ENCODE data around the gene LLGL1. TPM values are rescaled to one million over a fixed set of nuclear protein-coding genes. Genes with fewer than 3 reads are reported as not detected.
"Not testable (repeated sequence)": the region's sequence is repeated elsewhere in the genome, so short reads cannot be mapped to it uniquely, and the experiment has no call there.

LLGL1 gene
- total RNA-seq, 2 donors from 2014 or later, result 7.5 to 8.6 TPM

GRCh38 chr17:18190628-18191235 lies 34.7 kb upstream of the LLGL1 start:
- ATAC-seq (no peak), DNase-seq (no peak)
- intact Hi-C loops (cut with DNase I, micrococcal nuclease), result no loop called here

- DNase-seq (no peak), ATAC-seq (peak; percentile 27)
- intact Hi-C loops (cut with DNase I, micrococcal nuclease), result no loop called here
Observed at GRCh38 chr17:18191236-18191667, 34.2 kb upstream of the LLGL1 start.

DNA sequence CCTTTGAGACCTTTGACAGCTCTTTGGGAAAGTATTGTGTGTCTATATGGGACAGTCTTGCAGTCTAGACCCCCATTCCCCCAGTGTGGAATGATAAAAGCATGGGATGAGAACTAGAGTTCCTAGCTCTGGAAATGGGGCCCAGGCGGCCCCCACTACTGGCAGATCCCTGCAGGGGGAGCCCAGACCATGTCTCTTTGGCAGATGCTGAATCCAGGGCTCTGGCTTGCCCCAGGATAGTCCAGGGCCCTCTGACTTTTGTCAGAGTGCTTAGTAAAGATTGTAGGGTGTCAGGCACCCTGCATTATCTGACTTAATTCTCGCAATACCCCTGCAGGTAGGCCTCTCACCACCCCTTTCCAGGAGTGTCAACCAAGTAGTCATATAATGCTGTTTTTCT lies 33.5 kb upstream of the LLGL1 start:
- DNase-seq (no peak), ATAC-seq (no peak)
- intact Hi-C loops (cut with DNase I, micrococcal nuclease), result no loop called here

DNA sequence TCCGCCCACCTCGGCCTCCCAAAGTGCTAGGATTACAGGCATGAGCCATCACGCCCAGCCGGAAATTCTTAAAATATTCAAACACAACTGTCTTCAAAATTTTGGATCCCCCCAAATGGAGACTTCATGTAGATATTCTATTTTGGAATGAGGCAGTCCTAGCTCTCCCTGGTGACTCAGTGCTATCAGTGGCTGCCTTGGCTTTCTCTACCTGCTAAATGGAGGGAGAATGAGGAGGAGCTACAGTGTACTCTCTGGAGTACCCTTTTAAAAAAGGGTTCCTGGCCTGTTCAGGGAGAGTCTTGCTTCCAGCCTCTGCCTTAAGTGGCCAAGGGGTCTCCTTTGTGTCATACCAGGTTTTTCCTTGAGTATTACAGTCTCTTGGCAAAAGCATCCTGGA lies 31.0 kb upstream of the LLGL1 start:
- DNase-seq, result no peak
- intact Hi-C loops (cut with DNase I, micrococcal nuclease), result no loop called here
- ATAC-seq, result no peak

- ATAC-seq (no peak), DNase-seq (no peak)
- intact Hi-C loops (cut with DNase I, micrococcal nuclease), result no loop called here
Observed at GRCh38 chr17:18194804-18195203, 30.6 kb upstream of the LLGL1 start.

DNA sequence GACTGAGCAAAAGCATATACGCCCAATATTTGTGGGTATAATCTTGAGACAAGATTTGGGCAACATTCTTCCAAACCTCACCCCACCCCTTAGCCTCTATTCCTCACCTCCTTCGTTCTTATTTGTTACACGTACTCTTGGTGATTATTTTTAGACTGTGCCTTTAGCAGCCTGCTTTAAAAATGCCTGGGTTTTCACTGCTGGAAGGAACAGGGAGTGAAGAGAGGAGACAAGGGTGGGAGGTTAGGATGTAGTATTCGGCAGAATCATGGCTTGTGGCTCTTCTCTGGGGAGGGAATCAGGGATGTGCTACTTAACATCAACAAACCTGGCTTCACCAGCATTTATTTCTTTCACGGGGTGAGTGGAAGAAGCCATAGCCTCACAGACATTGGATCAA lies 30.2 kb upstream of the LLGL1 start:
- intact Hi-C loops (cut with DNase I, micrococcal nuclease), result no loop called here
- no peak for DNase-seq
- no peak for ATAC-seq

- no peak for DNase-seq
- ATAC-seq, result no peak
- intact Hi-C loops (cut with DNase I, micrococcal nuclease), result no loop called here
Observed at GRCh38 chr17:18197535-18198194, 27.8 kb upstream of the LLGL1 start.

GRCh38 chr17:18198530-18198929 lies 26.9 kb upstream of the LLGL1 start:
- ATAC-seq (no peak), DNase-seq (no peak)
- intact Hi-C loops (cut with DNase I, micrococcal nuclease), result no loop called here

GRCh38 chr17:18201108-18201507 lies 24.3 kb upstream of the LLGL1 start:
- DNase-seq, result no peak
- ATAC-seq, result no peak
- intact Hi-C loops (cut with DNase I, micrococcal nuclease), result no loop called here

GRCh38 chr17:18203308-18203707 lies 22.1 kb upstream of the LLGL1 start:
- DNase-seq (no peak), ATAC-seq (peak; percentile 79)
- intact Hi-C loops (cut with DNase I, micrococcal nuclease), result no loop called here

GRCh38 chr17:18205861-18206260 lies 19.6 kb upstream of the LLGL1 start:
- no peak for DNase-seq
- no peak for ATAC-seq
- intact Hi-C loops (cut with DNase I, micrococcal nuclease), result no loop called here

DNA sequence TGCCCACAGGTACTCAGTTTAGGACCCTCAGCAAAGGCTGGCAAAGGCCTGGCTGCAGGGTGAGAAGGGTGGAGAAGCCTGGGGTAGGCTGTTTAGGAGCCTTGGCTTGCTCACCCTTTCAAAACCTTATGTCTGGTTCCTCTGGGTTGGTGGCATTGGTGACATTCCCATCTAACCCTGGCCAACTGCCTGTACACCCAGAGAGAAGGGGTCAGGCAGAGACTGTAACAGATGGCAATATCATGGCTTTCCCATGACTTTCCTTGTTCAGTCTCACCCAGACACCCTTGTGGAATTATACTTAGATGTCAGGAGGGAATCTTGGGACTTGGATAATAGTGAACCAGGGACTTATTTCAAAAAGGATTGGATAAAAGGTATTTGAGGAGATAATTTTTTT lies 18.5 kb upstream of the LLGL1 start:
- DNase-seq (no peak), ATAC-seq (no peak)
- intact Hi-C loops (cut with DNase I, micrococcal nuclease), result no loop called here

DNA sequence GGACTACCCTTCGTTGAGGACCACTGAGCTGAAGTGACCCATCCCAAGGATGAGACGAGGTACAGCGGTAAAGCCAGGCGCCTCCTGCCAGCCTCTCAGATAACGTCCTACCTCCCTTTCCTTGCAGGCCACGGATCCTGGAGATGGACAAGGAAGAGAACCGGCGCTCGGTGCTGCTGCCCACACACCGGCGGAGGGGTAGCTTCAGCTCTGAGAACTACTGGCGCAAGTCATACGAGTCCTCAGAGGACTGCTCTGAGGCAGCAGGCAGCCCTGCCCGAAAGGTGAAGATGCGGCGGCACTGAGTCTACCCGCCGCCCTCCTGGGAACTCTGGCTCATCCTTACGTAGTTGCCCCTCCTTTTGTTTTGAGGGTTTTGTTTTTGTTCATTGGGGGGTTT lies 17.3 kb upstream of the LLGL1 start:
- intact Hi-C loops (cut with DNase I, micrococcal nuclease), result no loop called here
- ATAC-seq, result no peak
- no peak for DNase-seq

DNA sequence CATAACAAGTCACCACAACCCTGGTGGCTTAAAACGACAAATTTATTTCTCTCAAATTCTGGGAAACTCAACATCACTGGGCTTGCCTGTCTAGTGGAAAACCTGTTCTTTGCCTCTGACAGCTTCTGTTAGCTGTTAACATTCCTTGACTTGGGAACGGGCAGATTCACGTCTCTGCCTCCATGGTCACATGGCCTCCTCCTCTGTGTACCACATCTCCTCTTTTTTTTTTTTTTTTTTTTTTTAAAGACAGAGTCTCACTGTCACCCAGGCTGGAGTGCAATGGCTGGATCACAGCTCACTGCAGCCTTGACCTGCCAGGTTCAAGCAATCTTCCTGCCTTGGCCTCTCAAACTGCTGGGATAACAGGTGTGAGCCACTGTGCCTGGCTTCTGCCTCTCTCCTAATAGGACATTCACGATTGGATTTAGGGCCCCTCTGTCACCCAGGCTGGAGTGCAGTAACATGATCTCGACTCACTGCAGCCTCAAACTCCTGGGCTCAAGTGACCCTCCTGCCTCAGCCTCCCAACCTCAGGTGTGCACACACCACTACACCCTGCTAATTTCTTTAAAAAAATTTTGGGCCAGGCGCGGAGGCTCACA lies 11.7 kb upstream of the LLGL1 start:
- ATAC-seq (no peak), DNase-seq (no peak)
- intact Hi-C loops (cut with DNase I, micrococcal nuclease), result no loop called here

- DNase-seq, ATAC-seq: not testable (repeated sequence)
- intact Hi-C loops (cut with DNase I, micrococcal nuclease), result loop anchor here in 1 of 2 donors (5.0 kb wide), 1 partner anchor 75 kb away; no protein-coding TSS in a partner anchor
Observed at GRCh38 chr17:18216906-18217305, 8.5 kb upstream of the LLGL1 start.

DNA sequence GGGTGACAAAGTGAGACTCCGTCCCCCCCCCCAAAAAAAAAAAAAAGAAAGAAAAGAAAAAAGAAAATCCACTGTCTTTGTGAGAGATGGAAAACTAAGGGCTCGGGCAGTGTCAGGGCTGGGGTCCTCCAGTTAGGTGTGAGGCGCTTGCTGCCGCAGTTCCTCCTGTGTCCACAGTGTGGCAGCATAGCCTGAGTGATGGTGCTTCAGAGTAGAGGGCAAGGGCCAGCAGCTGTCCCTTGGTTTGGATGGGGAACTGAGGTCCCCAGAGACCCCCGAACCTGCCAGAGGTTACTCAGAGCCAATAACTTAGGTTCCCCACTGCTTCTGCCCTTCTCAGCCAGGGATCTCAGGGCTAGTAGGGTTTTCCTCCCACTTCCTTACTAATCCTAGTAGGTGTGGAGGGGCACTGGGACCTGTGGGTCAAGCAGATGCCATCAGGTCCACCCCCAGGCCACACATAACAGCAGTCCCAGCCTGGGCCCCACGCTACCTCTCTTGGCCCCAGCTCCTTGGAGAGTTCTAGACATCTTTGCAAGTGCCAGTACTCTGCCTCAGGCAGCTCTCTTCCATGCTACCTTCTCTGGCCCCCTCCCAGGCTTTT lies 7.9 kb upstream of the LLGL1 start:
- intact Hi-C loops (cut with DNase I, micrococcal nuclease), result loop anchor here in 1 of 2 donors (5.0 kb wide), 1 partner anchor 75 kb away; no protein-coding TSS in a partner anchor
- DNase-seq (peak; percentile 56 to 80), ATAC-seq (peak; percentile 93)

DNA sequence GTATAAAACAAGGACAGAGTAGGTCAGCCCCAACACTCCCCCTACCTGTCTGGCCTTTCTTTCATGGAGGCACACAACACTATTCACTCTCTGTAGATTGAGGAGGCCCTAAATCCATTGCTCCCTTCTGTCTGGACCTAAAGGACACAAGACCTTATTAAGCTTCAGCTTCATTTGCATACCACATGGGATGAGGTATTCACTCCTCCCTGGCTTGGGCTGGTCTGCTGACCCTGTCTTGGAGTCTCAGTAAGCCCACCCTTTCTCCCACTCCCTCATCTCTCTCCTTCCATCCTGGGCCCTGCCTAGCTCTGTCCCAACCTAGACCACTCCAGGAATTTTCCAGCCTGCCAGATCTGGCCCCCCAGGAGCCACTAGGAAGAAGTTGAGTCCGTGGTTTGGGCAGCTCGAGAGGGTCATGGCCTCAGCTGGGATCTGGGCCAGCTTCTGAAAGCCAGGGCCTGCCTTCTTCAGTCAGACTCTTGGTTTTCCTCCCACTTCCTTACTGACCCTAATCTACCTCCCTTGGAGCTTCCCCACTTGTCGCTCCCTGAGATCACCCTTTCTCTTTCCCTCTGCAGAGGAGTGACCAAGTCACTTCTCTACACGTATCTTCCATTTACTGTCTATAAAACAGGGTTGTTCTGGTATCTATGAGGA lies 6.5 kb upstream of the LLGL1 start:
- ATAC-seq, result no peak
- intact Hi-C loops (cut with DNase I, micrococcal nuclease), result loop anchor here in 1 of 2 donors (5.0 kb wide), 1 partner anchor 77 kb away; no protein-coding TSS in a partner anchor
- no peak for DNase-seq

- DNase-seq (peak in 1 of 2 donors; percentile 18), ATAC-seq (no peak)
- intact Hi-C loops (cut with DNase I, micrococcal nuclease), result no loop called here
Observed at GRCh38 chr17:18224053-18224386, 1.4 kb upstream of the LLGL1 start.

DNA sequence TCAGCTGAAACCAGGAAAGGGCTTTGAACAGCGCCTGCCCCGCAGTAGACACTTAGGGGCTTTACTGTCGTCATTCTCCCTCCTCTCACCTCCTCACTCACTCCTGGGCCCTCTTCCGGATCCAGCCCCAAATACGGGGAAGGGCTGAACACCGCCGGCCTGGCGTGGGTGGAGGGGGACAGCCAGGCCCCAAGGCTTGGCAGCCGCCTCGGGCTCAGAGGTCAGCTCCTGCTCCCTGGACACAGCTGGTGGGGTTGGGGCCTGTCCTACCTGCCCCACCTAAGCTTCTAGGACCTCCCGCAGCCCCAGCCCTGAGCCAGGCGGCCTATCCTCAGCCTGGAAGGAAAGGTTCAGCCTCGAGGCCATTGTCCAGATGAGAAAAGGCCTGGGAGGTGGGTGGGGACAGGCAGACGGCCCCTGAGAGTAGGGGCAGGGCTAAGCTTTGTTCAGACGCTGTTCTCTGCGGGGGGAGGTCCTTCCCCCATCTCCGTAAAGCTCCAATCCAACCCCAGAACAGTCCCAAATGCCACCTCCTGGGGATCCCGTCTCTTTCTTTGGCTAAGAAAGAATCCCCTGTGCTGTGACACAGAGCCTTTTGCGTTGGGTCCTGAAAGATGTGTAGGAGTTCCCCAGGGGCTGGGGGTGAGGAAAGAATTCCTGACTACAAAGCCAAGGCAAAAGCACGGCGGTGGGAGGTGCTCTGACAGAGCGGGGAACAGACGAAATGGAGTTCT lies 881 bp upstream of the LLGL1 start:
- peak in 1 of 2 donors; percentile 22 for DNase-seq
- ATAC-seq, result no peak
- intact Hi-C loops (cut with DNase I, micrococcal nuclease), result no loop called here

Measured in left colon (tissue), 2 donors.